Esophagus squamous epithelium (tissue), 4 donors: Measurements from ENCODE around the gene DMKN.

ENCODE experiments used
- POLR2A ChIP-seq, 4 donors: fragments of 450-650 bp; IDR thresholded peaks; one replicate each; pipeline ENCODE4 v1.6.1; 2017; ENCODE audit warnings: antibody characterized with exemption in 4 of 4, mild to moderate bottlenecking in 4 of 4, moderate library complexity in 3 of 4
- TF ChIP-seq, protein P1 (sequence below), 6 experiments: fragments of 450-650 bp in 4 of 6; fragments of 200-600 bp in 2 of 6; sonication (generic) in 2 of 6; IDR thresholded peaks; one replicate each; pipeline ENCODE4 v1.5.1; 2016 to 2019; ENCODE audit warnings: antibody characterized with exemption in 6 of 6, mild to moderate bottlenecking in 4 of 6, moderate library complexity in 4 of 6

DNA sequence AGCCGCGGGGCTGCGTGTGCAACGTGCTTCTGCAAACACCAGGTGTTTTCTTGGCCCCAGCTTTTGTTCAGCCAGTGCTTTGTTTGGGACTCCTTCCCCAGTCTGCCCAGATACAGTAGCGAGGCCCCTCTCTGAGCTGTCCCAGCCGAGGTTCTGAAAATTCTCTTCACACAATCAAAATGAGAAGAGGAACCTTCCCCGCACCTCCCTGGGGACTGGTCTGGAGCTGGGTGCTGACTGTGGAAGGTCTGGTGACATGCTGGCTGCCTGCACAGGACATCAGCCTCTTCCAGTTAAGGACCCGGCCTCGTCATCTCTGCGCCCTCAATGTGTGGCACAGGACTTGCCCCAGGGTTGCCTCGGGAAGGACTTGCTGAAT lies 45.8 kb upstream of the DMKN start:
- TF ChIP-seq POLR2A (IDR thresholded peaks at IDR 0.05): no peak
- TF ChIP-seq, protein P1, sequence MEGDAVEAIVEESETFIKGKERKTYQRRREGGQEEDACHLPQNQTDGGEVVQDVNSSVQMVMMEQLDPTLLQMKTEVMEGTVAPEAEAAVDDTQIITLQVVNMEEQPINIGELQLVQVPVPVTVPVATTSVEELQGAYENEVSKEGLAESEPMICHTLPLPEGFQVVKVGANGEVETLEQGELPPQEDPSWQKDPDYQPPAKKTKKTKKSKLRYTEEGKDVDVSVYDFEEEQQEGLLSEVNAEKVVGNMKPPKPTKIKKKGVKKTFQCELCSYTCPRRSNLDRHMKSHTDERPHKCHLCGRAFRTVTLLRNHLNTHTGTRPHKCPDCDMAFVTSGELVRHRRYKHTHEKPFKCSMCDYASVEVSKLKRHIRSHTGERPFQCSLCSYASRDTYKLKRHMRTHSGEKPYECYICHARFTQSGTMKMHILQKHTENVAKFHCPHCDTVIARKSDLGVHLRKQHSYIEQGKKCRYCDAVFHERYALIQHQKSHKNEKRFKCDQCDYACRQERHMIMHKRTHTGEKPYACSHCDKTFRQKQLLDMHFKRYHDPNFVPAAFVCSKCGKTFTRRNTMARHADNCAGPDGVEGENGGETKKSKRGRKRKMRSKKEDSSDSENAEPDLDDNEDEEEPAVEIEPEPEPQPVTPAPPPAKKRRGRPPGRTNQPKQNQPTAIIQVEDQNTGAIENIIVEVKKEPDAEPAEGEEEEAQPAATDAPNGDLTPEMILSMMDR (IDR thresholded peaks at IDR 0.05): no peak
